OCI-LY3 (cell line): ENCODE results near the gene HSF4.

ENCODE experiments used
- CTCF ChIP-seq: fragments of 200-600, 300-600 bp; sonication (generic); IDR thresholded peaks from 2 replicates; pipeline ENCODE4 v1.5.1; 2014; ENCODE audit warnings: antibody characterized with exemption, low read length, low read depth
- EZH2phosphoT487 ChIP-seq: fragments of 200-600 bp; shearing (Covaris generic); IDR thresholded peaks from 2 replicates; pipeline ENCODE4 v1.6.1; 2018; ENCODE audit warnings: antibody characterized with exemption, mixed run types, low read depth

DNA sequence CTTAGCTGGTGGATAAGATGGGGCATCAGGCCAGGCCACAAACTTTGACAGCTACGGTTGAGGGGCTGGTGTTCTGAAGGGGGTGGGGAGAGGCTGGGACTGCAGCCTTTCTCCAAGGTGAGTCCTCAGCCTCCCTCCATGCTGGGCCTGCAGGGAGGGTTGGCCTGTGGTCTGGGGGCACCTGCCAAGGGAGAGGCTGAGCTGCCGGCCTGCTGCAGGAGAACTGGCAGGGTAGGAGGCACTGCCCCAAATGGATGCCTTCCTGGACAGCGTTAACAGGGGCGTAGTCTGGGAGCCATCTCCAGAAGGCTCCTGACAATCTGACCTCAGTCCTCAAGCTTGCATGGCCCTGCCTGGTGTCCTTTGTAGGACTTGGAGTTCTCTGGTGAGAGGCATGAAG, 39.5 kb downstream of the HSF4 start:
- no peak for TF ChIP-seq CTCF
- TF ChIP-seq EZH2phosphoT487, result no peak
